SIG-M5 treated with dmso at 0.1 percent for 504 hours (cell line): ENCODE results near the gene PLCXD3.
A peak's percentile ranks its signal among the peaks of the same experiment; 100 is the strongest.

ENCODE experiments used
- DNase-seq: peaks from one replicate; lab custom pipeline; 2025; ENCODE audit not compliant: unreplicated experiment; lab: John Stamatoyannopoulos, UW

The PLCXD3 gene

DNA sequence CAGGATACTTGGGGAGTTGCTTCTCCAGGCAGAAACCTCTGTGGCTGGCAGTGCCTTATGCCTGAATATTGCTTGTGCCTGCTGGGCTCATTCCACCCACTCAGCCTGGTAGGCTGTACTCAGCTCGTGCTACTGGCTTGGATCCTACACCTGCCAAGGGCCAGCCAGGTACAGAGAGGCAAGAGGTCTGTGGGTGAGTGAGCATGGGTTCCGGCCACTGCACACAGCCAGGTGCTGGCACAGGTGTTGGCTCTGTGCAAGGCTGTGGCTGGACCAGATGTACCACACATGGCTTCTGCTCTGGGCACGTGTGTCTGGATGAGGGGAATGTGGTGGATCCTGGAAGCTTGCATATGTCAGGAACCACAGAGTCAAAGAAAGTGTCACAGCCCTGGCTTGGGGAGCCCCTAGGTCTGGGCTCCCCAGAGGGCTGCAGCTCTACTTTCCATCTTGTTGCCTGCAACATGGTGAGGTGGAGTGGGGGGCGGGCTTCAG lies 220.4 kb downstream of the PLCXD3 start:
- DNase-seq: no peak

DNA sequence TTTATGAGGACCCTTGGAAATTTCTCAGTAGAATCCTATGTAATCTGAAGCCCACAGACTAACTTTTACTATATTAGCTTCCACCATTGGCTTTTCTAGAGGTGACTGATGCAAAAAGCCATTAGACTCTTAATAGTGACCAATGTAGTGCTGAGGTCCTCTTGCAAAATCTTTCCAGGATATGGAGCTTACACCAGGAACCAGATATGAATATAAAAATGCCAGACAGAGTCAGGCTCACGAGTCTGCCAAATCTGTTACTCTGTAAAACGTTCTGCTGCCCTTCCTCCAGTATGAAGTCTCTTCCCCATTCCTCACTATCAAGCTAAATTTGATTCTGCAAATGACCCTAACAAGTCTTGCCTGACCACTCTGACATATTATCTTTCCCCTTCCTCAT lies 223.7 kb downstream of the PLCXD3 start:
- DNase-seq: no peak

DNA sequence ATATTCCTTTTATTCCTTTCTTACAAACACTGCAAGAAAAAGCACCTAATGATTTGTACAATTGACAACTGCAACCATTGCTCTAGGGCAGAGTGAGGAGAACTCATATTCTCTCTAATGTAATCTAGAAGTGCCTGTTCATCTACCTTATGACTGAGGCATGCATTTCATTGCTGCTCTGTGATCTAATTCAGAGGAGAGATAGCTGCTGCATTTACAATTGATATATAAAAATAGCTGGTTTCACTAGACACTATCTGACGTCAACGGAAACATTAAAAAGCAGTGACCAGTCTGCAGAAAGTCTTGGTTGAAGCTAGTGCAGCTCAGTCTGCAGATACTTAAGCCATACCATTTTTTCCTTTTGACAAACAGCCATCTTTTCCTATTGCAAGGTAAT lies 224.2 kb downstream of the PLCXD3 start:
- DNase-seq: no peak

DNA sequence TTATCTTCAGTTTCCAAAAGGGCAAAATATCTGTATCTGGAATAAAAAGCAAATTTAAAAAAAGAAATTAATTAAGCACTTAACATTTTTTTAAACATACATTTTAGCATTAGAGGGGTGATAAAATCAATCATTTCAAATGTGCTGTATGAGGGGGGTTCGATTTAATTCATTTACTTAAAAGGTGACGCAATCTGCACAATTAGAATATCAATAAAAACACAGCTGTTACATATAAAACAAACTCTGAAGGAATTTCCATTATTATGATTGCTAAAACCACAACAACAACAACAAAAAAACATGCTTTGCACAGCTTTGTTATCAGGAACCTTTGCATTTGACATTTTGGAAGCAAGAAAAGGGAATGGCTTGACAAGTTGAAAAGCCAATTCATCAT lies 225.5 kb downstream of the PLCXD3 start:
- DNase-seq: no peak

DNA sequence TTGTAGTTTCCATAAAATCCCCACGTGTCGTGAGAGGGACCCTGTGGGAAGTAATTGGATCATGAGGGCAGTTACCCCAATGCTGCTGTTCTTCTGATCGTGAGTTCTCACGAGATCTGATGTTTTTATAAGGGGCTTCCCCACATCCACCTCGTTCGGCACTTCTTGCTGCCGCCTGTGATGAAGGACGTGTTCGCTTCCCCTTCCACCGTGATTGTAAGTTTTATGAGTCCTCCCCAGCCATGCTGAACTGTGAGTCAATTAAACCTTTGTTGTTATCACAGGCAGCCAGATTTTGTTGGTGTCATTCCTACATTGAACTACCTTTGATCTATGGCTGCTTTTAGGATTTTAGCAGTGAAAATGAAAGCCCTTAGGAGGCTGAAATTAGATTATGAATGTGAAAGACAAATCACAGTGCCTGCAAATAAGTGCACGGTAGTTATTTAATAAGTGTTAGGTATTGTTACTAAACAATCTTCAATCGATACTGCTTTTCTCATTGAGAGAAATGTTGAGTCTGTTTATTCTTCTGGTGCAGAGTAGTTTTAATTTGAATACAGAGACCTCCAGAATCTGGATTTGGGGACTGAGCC lies 229.1 kb downstream of the PLCXD3 start:
- DNase-seq: no peak

DNA sequence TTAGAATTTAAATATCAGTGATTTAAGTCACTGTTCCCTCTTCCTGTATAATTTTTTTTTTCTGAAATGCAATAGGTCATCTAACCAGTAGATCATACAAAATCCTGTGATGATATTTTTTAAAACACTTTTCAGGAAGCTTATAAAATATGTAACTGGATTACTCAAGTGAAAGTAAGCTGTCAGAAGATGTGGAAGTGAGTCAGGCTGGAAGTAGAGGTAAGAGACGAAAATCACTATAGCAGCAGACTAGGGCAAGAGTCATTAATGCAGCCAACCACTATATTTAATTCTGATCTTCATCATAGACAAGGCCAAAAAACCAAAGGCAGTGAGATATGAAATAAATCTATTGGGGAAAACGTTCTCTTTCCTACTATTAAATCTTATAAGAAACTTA lies 231.4 kb downstream of the PLCXD3 start:
- no peak for DNase-seq

DNA sequence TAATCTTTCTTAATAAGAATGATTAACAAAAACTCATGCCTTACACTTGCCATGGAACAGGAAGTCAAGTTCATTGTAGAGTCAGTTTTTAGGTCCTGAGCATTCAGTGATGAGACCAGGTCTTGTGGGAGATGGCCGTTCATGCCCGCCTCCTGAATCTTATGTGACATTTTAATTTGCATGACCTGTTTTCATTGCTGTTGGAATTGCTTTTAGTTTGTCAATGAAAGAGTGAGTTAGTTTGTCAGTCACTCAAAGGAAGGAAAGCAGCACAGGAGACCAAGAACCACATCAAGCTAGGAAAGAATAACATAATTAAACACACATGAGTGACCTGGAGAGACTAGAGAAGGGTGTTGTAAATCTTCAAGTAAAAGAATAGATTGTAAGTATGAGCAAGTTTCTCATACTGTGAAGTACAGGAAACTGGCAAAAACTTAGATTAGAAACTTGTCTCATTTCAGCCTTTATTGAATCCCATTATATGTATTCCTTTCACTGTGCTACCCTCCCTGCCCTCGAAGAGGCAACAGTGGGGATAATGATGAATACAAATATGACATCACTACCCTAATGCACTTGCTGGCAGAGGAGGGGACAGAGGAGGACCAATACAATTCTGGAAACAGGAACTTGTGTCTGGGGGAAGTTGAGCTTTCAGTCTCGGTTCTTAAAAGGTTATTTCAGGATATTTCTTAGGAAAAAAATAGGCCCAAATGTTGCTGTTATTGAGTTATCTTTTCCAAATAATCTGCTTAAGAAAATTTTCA lies 232.7 kb downstream of the PLCXD3 start:
- peak; percentile 32 for DNase-seq

DNA sequence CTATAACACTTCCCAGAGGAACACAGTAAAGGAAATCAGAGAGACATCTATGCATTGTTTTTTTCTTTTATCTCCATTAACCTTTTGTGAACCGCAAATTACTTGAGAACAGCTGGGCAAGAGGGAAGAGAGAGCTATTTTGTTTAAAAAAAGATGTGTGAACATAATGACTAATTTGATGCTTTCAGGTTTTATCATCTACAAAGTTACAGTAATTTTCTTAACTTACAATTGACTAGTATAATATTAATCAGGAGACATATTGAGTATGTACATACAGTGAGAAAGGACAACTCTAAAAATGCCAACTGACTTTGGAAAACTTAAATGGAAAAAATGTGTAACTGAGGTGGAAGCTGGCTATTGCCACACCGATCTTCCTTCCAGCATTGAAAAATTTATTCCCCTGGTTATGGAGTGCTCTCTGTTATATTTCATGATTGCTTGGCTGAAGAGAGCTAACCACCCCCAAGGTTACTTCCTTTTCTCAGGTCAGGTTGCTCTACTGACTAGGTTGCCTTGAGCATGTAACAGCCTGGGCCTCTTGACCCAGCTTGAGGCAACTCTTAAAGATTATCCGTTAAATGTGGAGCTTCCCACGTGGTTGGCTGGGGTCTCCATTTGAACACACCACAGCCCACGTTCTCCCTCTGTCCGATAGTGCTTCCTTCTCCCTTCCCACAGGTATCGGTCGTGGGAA lies 234.4 kb downstream of the PLCXD3 start:
- DNase-seq: no peak

DNA sequence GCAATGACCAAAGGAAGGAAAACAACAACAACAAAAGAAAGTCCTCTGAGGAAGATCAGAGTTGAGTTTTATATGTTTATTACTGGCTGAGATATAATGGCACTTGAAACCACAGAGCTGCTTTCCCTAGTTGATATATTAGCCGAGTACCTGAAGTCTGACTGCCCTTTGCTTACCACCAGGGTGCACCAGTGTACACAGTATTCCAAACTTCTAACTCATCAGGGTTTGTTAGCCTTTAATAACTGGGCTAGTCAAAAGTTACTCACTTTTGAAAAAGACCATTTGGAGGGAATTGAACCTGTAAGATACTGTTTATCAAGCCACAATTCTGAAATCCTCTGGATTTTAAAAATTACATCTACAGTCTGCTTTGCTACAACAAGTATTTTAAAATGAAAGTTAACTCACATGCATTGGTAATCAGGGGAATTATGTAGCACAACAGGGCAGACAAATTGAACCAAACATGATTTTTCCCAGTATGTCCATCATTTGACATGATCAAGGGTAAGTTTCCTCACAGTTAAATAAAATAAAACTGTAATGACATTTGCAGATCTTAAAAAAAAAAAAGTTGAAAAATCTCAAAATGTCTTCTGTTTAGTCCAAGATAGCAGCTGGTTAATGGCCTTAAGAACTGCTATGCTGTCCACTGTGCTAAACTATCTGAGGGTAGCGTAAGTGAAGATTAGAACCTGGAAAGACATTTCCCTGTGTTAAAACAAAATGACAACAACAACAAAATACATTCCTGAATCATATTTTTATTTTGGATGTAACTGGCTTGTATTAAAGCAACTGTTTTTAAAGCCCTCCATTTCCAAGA lies 239.8 kb downstream of the PLCXD3 start:
- peak; percentile 45 for DNase-seq

DNA sequence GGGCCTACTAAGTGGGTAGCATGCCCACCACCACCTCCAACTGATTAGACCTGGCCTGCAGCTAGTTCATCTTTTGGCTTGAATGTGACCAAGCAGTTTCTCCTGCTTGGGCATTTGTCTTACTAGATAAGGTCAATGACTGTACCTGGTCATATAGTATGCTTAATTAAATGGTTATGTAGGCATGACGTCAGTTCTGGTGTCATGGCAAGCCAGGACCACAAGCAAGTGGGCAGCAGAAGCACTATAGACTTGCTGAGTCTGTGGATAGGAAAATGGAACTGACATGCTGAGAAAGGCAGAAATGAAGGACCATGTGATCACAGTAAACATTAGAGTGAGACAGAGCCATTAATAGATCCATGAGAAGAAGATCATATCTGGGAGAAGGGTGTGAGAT lies 241.5 kb downstream of the PLCXD3 start:
- no peak for DNase-seq

DNA sequence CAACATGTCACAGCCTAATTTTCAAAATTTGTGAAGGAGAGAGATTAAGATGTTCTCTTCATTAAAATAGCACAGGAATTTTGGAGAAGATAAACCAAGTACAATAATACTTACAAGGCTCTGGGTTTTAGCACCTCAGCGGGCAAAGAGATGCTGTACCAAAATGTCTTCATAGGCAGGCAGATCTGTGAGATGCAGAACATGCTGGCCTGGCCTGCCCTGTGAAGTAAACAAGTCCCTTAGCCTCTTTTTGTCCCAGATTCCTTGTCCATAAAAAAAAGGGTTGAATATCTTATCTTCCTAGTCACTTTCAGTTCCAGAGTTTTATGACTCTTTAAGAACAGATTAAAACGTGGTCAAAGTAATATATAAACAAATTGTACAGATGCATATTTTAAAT lies 244.0 kb downstream of the PLCXD3 start:
- DNase-seq: no peak

DNA sequence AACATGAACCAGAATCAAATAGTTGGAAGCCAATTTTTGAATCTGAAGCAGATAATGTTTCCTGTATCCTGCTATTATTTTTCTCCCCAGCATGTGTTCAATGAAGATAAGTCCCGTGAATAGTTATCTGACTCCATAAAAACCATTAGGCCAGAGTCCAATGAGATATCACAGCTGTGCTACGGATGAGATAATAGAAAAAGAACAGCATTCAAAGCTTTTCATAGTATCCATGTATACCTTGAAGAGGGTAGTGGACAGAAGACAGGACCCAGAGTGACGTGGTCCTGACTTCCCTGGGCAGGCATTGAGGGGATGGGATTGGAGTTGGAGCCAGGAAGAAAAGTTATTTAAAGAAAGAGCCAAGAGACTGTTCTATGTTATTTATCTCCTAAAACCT lies 246.4 kb downstream of the PLCXD3 start:
- DNase-seq: no peak

DNA sequence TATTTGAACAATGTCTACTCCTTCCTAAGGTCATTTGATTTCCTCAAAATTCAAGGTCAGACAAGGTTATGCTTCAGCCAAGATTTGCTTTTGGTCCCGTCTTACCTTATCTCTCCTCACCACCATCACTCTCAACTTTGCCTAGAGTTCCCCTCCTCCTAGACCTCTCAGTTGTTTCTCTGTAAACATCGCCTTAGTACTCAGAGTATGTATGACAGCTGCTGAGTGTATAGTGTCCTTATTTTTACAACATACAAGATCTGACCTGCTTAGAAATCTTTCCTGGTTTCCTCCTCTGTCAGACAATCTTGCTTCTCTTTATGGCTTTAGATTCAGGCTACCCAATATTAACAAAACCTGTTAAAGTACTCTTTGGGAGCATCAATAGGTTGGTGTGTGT lies 247.1 kb downstream of the PLCXD3 start:
- DNase-seq: no peak
